D341Med (cell line): ENCODE data around the gene SULT4A1.

Experiments used
- DNase-seq: peaks from one replicate; pipeline ENCODE4 v3.0.0; 2012; ENCODE audit warnings: low spot score

Gene SULT4A1

GRCh38 chr22:43844560-43845545, 17.5 kb downstream of the SULT4A1 start:
- DNase-seq: no peak

DNA sequence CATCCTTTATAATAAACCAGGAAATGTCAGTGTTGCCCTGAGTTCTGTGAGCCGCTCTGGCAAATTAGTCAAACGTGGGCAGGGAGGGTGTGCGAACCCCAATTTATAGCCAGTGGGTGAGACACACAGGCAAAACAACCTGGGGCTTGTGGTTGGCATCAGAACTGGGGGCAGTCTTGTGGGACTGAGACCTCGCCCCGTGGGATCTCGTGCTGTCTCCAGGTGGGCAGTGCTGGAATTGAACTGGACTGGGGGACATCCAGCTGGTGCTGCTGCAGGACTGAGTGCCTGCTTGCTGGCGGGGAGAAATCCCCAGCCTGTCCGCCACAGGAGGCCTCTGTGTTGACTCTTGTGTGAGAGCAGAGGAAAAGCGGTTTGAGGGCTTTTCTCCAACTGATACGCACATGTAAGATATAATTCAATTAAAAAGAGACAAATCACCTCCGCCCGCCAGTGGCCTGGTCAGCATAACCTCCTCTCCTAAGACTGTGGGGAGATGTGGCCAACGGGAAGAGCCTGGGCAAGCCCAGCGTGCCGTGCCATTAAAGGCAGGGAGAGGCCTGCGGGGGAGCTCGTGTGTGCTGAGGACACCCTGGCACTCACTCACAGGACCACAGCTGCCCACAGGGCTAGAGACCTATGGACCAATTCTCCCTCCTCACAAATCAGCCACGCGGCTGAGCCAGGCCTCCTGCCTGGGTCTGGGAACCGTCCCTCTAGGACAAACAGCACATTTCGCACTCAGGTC, 18.4 kb downstream of the SULT4A1 start:
- no peak for DNase-seq

DNA sequence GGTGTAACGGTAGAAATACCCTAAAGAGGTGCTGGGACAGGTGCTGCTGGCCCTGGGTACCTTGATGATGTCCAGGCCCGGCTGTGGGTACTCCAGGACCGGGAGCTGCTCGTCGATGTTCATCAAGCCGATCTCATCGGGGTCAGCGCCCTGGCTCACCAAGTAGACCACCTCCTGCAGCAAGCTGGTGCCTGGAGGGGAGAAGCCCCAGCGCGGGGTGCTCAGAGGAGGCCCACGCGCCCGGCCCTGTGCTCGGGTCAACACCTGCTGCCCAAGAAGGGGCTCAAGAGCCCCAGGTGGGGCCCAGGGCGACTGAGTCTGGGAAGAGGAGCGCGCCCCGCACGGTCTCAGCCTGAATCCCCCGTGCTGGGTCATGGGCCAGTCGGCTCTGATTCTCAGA, 20.6 kb downstream of the SULT4A1 start:
- DNase-seq: no peak

GRCh38 chr22:43840851-43841250, 21.5 kb downstream of the SULT4A1 start:
- DNase-seq: no peak

GRCh38 chr22:43840431-43840830, 21.9 kb downstream of the SULT4A1 start:
- no peak for DNase-seq

GRCh38 chr22:43839781-43840180, 22.5 kb downstream of the SULT4A1 start:
- DNase-seq: no peak

GRCh38 chr22:43838571-43839307, 23.6 kb downstream of the SULT4A1 start:
- DNase-seq: no peak

- DNase-seq: no peak
Observed at GRCh38 chr22:43838161-43838560, 24.2 kb downstream of the SULT4A1 start.

GRCh38 chr22:43837666-43838065, 24.6 kb downstream of the SULT4A1 start:
- DNase-seq: no peak

GRCh38 chr22:43835736-43836135, 26.6 kb downstream of the SULT4A1 start:
- DNase-seq: no peak

DNA sequence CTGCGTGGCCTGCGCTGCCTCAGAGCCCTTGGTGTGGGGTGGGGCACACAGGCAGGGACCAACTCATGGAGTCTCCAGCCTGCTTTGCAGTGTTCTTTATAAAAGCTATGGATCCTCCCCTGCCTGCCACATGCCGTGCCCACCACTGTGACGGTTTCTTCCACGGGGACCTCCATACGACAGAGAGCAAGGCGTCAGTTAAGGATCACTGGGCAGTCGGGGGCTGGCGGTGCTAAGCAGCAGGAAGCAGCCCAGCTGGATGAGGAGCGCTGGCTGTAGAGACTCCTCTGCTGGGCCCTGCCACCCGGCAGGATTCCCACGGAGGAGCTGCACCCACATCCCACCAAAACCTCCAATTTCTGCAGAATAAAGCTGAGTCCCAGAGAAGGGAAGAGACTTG, 27.1 kb downstream of the SULT4A1 start:
- no peak for DNase-seq

- no peak for DNase-seq
Observed at GRCh38 chr22:43833286-43834240, 28.8 kb downstream of the SULT4A1 start.

- no peak for DNase-seq
Observed at GRCh38 chr22:43832393-43833265, 29.7 kb downstream of the SULT4A1 start.

DNA sequence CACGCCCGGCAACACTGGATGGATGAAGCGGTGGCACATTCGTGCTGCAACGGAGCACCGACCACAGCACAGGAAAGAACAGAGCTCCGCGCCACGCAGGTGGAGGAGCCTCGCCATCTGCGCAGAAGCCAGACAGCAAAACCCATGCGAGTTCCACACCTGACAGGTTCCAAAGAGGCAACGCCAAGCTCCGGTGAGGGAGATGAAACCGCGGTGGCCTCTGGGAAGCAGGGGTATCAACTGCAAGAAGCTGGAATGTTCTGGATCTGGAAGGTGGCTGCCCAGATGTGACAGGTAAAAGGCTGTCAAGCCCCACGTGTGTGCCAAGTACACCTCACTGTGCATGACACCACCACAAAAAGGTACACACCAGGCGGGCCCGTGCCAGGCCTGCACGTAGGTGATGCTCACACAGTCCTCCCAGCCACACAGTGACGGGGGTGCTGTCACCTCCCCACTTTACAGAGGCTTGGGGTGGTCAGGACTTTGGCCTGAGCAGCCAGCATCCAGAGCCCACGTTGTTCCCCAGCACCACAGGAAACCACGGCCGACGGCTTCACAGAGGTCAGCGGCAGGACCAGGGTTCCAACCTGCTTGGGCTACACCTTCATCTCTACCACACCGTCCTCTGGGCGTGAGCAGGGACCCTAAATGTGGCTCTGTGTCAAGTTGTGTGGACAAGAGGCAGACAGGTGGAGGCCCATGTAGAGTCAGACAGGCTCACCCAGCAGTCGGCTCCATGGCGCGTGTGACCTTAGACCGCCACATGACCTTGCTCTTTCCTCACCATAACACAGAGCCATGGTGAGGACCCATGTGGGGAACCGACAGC, 30.5 kb downstream of the SULT4A1 start:
- DNase-seq: no peak

- no peak for DNase-seq
Observed at GRCh38 chr22:43830931-43831560, 31.3 kb downstream of the SULT4A1 start.

- no peak for DNase-seq
Observed at GRCh38 chr22:43829904-43830851, 32.1 kb downstream of the SULT4A1 start.

DNA sequence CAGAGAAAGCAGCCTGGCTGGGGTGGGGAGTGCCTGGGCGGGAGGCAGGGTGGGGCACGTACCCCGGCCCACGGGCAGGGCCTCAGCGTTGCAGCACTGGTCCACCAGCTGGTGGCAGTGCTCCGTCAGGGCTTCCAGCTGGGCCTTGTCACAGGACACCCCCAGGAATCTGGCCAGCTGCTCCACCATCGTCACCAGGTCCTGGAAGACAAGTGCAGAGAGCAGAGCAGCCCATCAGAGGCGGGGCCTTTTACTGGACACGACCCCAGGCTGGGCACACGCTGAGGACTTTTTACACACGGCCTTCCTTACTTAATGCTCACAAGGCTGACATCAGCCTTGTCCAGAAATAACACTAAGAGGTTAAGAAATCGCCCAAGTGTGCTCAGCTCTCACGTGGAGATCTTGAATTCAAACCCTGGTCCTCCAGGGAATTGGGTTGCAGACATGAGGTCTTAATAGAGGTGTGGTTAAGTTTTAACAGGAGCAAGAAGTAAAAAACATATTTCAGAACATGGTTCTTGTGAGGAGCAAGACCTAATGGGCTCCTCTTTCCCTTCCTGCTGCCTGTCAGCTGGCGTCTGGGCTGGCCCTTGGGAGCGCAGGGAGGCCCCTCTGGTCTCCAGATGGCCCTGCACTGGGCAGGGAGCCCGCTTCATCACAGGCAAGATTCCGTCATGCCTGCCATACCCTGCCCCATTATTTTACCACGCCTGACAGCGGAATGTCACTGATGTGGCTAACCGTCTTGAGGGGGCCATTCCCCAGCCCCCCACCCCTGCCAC, 33.1 kb downstream of the SULT4A1 start:
- no peak for DNase-seq
